Activated CD4-positive, alpha-beta T cell treated with anti-CD3 and anti-CD28 coated beads, Interleukin-2, amount 50 U/mL, for 16 hours (primary cell): ENCODE data around the gene DPM1.

Experiments
- DNase-seq: peaks from one replicate; pipeline ENCODE4 v3.0.0-alpha.2; 2020

DPM1 gene

GRCh38 chr20:50957798-50958614, at the start of gene DPM1:
Gene DPM1, minus strand, starts transcription at chr20:50958532. Its CDS starts 9 bp downstream, at chr20:50958523.
- peak; percentile 88 for DNase-seq

GRCh38 chr20:51005214-51005613, 46.9 kb upstream of the DPM1 start:
- no peak for DNase-seq

GRCh38 chr20:51004781-51005180, 46.4 kb upstream of the DPM1 start:
- no peak for DNase-seq

- no peak for DNase-seq
Measured at GRCh38 chr20:51004305-51004727, 46.0 kb upstream of the DPM1 start.

- no peak for DNase-seq
Measured at GRCh38 chr20:51003753-51004152, 45.4 kb upstream of the DPM1 start.

GRCh38 chr20:51002633-51003032, 44.3 kb upstream of the DPM1 start:
- no peak for DNase-seq

GRCh38 chr20:51001430-51002265, 43.3 kb upstream of the DPM1 start:
- DNase-seq = no peak

- no peak for DNase-seq
Measured at GRCh38 chr20:50999355-50999754, 41.0 kb upstream of the DPM1 start.

GRCh38 chr20:50996901-50997865, 38.9 kb upstream of the DPM1 start:
- DNase-seq = no peak

GRCh38 chr20:50995506-50995905, 37.2 kb upstream of the DPM1 start:
- no peak for DNase-seq

- DNase-seq = no peak
Measured at GRCh38 chr20:50993876-50994275, 35.5 kb upstream of the DPM1 start.

GRCh38 chr20:50992733-50993457, 34.6 kb upstream of the DPM1 start:
- peak; percentile 77 for DNase-seq

GRCh38 chr20:50992336-50992732, 34.0 kb upstream of the DPM1 start:
- DNase-seq = no peak

- DNase-seq = no peak
Measured at GRCh38 chr20:50991076-50991475, 32.7 kb upstream of the DPM1 start.

GRCh38 chr20:50987493-50988210, 29.3 kb upstream of the DPM1 start:
- DNase-seq = peak; percentile 79

GRCh38 chr20:50983321-50983720, 25.0 kb upstream of the DPM1 start:
- DNase-seq = no peak

GRCh38 chr20:50982363-50982762, 24.0 kb upstream of the DPM1 start:
- no peak for DNase-seq

GRCh38 chr20:50981714-50982048, 23.3 kb upstream of the DPM1 start:
- no peak for DNase-seq

- DNase-seq = peak; percentile 67
Measured at GRCh38 chr20:50980851-50981713, 22.8 kb upstream of the DPM1 start.

GRCh38 chr20:50980071-50980681, 21.8 kb upstream of the DPM1 start:
- peak; percentile 67 for DNase-seq
